Astrocyte (in vitro differentiated cells and primary cell): ENCODE data around the gene AQP5. TPM values are rescaled to one million over a fixed set of nuclear protein-coding genes. Genes with fewer than 3 reads are reported as not detected.

Experiments
- DNase-seq: peaks from one replicate; pipeline ENCODE4 v3.0.0-alpha.2; 2010; ENCODE audit warnings: low read depth
- FAIRE-seq: peaks from 2 replicates; lab custom pipeline; 2011; peaks lifted over from hg19 to GRCh38; lab: Jason Lieb, UNC
- H2AFZ ChIP-seq: 2 replicates; pipeline ENCODE4 v1.6.0; 2012; ENCODE audit warnings: low read depth, low read length, inconsistent platforms
- H3K27ac ChIP-seq: 2 replicates; pipeline ENCODE4 v1.5.1; 2011; ENCODE audit warnings: low read depth, low read length, inconsistent platforms
- H3K27me3 ChIP-seq: 2 replicates; pipeline ENCODE4 v1.6.0; 2011; ENCODE audit warnings: low read length, inconsistent platforms; ENCODE audit not compliant: insufficient read depth
- H3K36me3 ChIP-seq: 2 replicates; pipeline ENCODE4 v1.5.1; 2011; ENCODE audit warnings: low read length, inconsistent platforms; ENCODE audit not compliant: insufficient read depth
- H3K4me1 ChIP-seq: 2 replicates; pipeline ENCODE4 v1.5.1; 2011; ENCODE audit warnings: low read length, inconsistent platforms; ENCODE audit not compliant: insufficient read depth
- H3K4me2 ChIP-seq: 2 replicates; pipeline ENCODE4 v1.6.0; 2012; ENCODE audit warnings: low read length, inconsistent platforms
- H3K4me3 ChIP-seq: 2 replicates; pipeline ENCODE4 v1.5.1; 2011; ENCODE audit warnings: low read depth, mild to moderate bottlenecking, low read length, inconsistent platforms; ENCODE audit not compliant: insufficient read depth
- H3K79me2 ChIP-seq: 2 replicates; pipeline ENCODE4 v1.6.0; 2012; ENCODE audit warnings: mild to moderate bottlenecking, low read length, inconsistent platforms; ENCODE audit not compliant: insufficient read depth
- H3K9ac ChIP-seq: 2 replicates; pipeline ENCODE4 v1.6.0; 2012; ENCODE audit warnings: mild to moderate bottlenecking, low read length, inconsistent platforms
- H3K9me3 ChIP-seq: 2 replicates; pipeline ENCODE4 v1.5.1; 2012; ENCODE audit warnings: low read depth, mild to moderate bottlenecking, low read length, inconsistent platforms; ENCODE audit not compliant: insufficient read depth
- H4K20me1 ChIP-seq: 2 replicates; pipeline ENCODE4 v1.6.0; 2012; ENCODE audit warnings: low read length, inconsistent platforms; ENCODE audit not compliant: insufficient read depth
- H3K27ac Mint-ChIP-seq: one replicate; pipeline ENCODE4 v1.8.0; 2021; ENCODE audit warnings: mild to moderate bottlenecking, mixed read lengths; ENCODE audit not compliant: unreplicated experiment
- H3K27me3 Mint-ChIP-seq: one replicate; pipeline ENCODE4 v1.8.0; 2021; ENCODE audit warnings: low read depth, mixed read lengths; ENCODE audit not compliant: unreplicated experiment
- H3K36me3 Mint-ChIP-seq: one replicate; pipeline ENCODE4 v1.8.0; 2021; ENCODE audit warnings: low read depth, mixed read lengths; ENCODE audit not compliant: unreplicated experiment
- H3K4me1 Mint-ChIP-seq: one replicate; pipeline ENCODE4 v1.8.0; 2021; ENCODE audit warnings: low read depth, mixed read lengths; ENCODE audit not compliant: unreplicated experiment
- H3K4me3 Mint-ChIP-seq: one replicate; pipeline ENCODE4 v1.8.0; 2021; ENCODE audit warnings: mild to moderate bottlenecking, moderate library complexity, mixed read lengths; ENCODE audit not compliant: unreplicated experiment
- H3K9me3 Mint-ChIP-seq: one replicate; pipeline ENCODE4 v1.8.0; 2021; ENCODE audit warnings: mild to moderate bottlenecking, mixed read lengths; ENCODE audit not compliant: unreplicated experiment
- EZH2 ChIP-seq: IDR thresholded peaks from 2 replicates; pipeline ENCODE4 v1.6.1; 2012; ENCODE audit warnings: mild to moderate bottlenecking, low read length, inconsistent platforms; ENCODE audit not compliant: insufficient read depth
- total RNA-seq: library from RNA; stranded (reverse); gene quantifications from 2 replicates; pipeline ENCODE4 v1.2.1, GENCODE V29; 2021
- TF ChIP-seq, protein P1 (sequence below): IDR thresholded peaks from 2 replicates; pipeline ENCODE4 v1.5.1; 2011; ENCODE audit warnings: low read depth, mild to moderate bottlenecking, inconsistent platforms, low read length, moderate library complexity; ENCODE audit not compliant: insufficient read depth

The AQP5 gene
- total RNA-seq, 1 donor from 2014 or later = not detected

GRCh38 chr12:49969651-49970429 lies 8.2 kb downstream of the AQP5 start:
- Histone ChIP-seq H3K9ac (no peak overlapping the region), H2AFZ (no peak overlapping the region), H3K27ac (no peak overlapping the region), H4K20me1 (no peaks in the 10 kb centered on the region), H3K9me3 (no peaks in the 10 kb centered on the region), H3K27me3 (peaks cover 17% of the 10 kb centered on the region), H3K4me3 (no peak overlapping the region), H3K4me2 (no peak overlapping the region), H3K36me3 (no peaks in the 10 kb centered on the region), H3K79me2 (no peaks in the 10 kb centered on the region), H3K4me1 (peaks cover 3% of the 10 kb centered on the region)
- no peak for DNase-seq
- Mint-ChIP-seq H3K4me3 (no peak overlapping the region), H3K9me3 (no peaks in the 10 kb centered on the region), H3K4me1 (peaks cover 1% of the 10 kb centered on the region), H3K36me3 (no peaks in the 10 kb centered on the region), H3K27ac (no peak overlapping the region), H3K27me3 (peaks cover 31% of the 10 kb centered on the region)
- no peak for FAIRE-seq
- TF ChIP-seq, protein P1, sequence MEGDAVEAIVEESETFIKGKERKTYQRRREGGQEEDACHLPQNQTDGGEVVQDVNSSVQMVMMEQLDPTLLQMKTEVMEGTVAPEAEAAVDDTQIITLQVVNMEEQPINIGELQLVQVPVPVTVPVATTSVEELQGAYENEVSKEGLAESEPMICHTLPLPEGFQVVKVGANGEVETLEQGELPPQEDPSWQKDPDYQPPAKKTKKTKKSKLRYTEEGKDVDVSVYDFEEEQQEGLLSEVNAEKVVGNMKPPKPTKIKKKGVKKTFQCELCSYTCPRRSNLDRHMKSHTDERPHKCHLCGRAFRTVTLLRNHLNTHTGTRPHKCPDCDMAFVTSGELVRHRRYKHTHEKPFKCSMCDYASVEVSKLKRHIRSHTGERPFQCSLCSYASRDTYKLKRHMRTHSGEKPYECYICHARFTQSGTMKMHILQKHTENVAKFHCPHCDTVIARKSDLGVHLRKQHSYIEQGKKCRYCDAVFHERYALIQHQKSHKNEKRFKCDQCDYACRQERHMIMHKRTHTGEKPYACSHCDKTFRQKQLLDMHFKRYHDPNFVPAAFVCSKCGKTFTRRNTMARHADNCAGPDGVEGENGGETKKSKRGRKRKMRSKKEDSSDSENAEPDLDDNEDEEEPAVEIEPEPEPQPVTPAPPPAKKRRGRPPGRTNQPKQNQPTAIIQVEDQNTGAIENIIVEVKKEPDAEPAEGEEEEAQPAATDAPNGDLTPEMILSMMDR = no peak
- TF ChIP-seq EZH2 = no peak

DNA sequence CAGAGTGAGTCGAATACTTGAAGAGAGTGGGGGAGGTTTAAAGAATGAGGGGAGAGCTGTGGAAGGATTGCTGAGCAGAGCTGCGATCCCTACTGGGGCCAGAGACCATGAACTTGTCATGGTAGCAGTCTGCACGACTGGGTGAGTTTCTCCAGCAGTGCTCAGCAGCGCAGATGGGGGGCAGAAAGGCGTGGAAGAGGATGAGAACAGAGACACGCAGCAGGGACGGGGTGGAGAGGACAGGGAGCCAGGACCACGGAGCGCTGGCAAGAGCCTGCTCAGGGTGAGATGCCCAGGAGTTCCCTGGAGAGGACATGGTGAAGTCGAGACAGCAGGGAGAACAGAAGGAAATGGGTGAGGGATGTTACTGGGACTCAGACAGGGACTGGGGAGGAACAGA lies 9.0 kb downstream of the AQP5 start:
- H3K4me1 Mint-ChIP-seq = peaks cover 1% of the 10 kb centered on the region
- no peaks in the 10 kb centered on the region for H3K9me3 Mint-ChIP-seq
- peaks cover 26% of the 10 kb centered on the region for H3K27me3 Mint-ChIP-seq
- DNase-seq = no peak
- H3K27ac Mint-ChIP-seq = no peak overlapping the region
- H3K79me2 ChIP-seq = no peaks in the 10 kb centered on the region
- H3K4me2 ChIP-seq = no peak overlapping the region
- peaks cover 3% of the 10 kb centered on the region for H3K4me1 ChIP-seq
- no peak overlapping the region for H3K4me3 ChIP-seq
- H3K27ac ChIP-seq = no peak overlapping the region
- H3K36me3 ChIP-seq = no peaks in the 10 kb centered on the region
- no peak overlapping the region for H3K9ac ChIP-seq
- FAIRE-seq = no peak
- H2AFZ ChIP-seq = no peak overlapping the region
- peaks cover 15% of the 10 kb centered on the region for H3K27me3 ChIP-seq
- no peaks in the 10 kb centered on the region for H3K36me3 Mint-ChIP-seq
- no peak for TF ChIP-seq EZH2
- TF ChIP-seq, protein P1 = no peak
- H4K20me1 ChIP-seq = no peaks in the 10 kb centered on the region
- no peak overlapping the region for H3K4me3 Mint-ChIP-seq
- H3K9me3 ChIP-seq = no peaks in the 10 kb centered on the region

- no peak overlapping the region for H2AFZ ChIP-seq
- H3K9me3 Mint-ChIP-seq = no peaks in the 10 kb centered on the region
- no peaks in the 10 kb centered on the region for H3K36me3 ChIP-seq
- no peak overlapping the region for H3K27ac Mint-ChIP-seq
- peaks cover 1% of the 10 kb centered on the region for H3K4me1 Mint-ChIP-seq
- H3K4me3 Mint-ChIP-seq = no peak overlapping the region
- no peak overlapping the region for H3K4me2 ChIP-seq
- TF ChIP-seq, protein P1 = no peak
- TF ChIP-seq EZH2 = no peak
- no peaks in the 10 kb centered on the region for H3K9me3 ChIP-seq
- no peak overlapping the region for H3K9ac ChIP-seq
- H3K36me3 Mint-ChIP-seq = no peaks in the 10 kb centered on the region
- H3K27me3 Mint-ChIP-seq = peaks cover 22% of the 10 kb centered on the region
- H3K27me3 ChIP-seq = peaks cover 15% of the 10 kb centered on the region
- H3K27ac ChIP-seq = no peak overlapping the region
- no peak overlapping the region for H3K4me3 ChIP-seq
- no peaks in the 10 kb centered on the region for H3K79me2 ChIP-seq
- no peaks in the 10 kb centered on the region for H4K20me1 ChIP-seq
- FAIRE-seq (no peak), DNase-seq (no peak)
- peaks cover 3% of the 10 kb centered on the region for H3K4me1 ChIP-seq
Observed at GRCh38 chr12:49971141-49971540, 9.5 kb downstream of the AQP5 start.
